ENCODE measurements around the gene TROAP. TPM values are rescaled to one million over a fixed set of nuclear protein-coding genes. Genes with fewer than 3 reads are reported as not detected.

TROAP gene
- total and polyA plus RNA-seq, 9 of the 15 experiments (the other 6 are each of a cell fraction or from before 2014, with no cell fraction given): 46.4 to 171 (median 59.8) TPM

DNA sequence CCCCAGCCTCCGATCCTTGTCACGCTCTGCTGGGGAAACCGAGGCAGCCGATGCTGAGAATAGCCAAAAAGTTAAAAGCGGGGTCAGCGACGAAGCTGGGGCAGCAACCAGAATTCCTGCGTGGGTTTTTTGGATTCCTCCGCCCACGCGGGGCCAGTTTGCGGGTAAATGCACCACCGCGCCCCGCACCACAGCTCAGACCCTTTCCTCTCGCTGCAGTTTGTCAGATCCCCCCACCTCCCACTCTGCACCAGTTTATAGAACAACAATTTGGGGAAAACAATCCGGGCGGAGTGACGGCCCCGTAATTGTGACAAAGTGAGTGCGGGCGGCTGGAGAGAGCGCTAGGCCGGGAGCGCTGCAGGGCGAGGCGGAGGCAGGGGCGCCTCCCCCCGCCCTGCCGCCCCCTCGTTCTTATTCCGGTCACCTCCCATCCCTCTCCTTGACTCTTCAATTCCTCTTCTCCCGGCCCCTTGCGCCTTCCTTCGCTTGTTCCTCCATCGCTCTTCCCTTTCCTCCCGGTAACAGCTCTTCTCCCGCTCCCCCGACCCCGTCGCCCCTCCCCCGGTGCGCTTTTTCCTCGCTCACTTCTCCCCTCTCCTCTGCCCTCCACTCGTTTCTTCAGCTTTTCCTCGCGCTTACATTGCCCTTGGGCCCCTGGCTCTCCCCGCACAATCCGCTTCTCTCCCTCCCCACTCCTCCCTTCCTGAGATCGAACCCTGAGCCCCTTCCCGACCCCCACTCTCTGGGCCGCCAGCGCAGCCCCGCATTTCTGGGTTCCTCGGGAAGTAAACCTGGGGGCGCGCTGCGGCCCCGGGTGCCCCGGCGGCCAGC lies 23.0 kb downstream of the TROAP start (continued):
- TF ChIP-seq, protein P1, sequence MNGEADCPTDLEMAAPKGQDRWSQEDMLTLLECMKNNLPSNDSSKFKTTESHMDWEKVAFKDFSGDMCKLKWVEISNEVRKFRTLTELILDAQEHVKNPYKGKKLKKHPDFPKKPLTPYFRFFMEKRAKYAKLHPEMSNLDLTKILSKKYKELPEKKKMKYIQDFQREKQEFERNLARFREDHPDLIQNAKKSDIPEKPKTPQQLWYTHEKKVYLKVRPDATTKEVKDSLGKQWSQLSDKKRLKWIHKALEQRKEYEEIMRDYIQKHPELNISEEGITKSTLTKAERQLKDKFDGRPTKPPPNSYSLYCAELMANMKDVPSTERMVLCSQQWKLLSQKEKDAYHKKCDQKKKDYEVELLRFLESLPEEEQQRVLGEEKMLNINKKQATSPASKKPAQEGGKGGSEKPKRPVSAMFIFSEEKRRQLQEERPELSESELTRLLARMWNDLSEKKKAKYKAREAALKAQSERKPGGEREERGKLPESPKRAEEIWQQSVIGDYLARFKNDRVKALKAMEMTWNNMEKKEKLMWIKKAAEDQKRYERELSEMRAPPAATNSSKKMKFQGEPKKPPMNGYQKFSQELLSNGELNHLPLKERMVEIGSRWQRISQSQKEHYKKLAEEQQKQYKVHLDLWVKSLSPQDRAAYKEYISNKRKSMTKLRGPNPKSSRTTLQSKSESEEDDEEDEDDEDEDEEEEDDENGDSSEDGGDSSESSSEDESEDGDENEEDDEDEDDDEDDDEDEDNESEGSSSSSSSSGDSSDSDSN (IDR thresholded peaks at IDR 0.05; ENCODE audit: borderline replicate concordance in 1 of 2, low read depth in 2 of 2, low read length in 2 of 2): 0 out of 4 replicates have a peak, but pooled peaks of 1 of the 2 experiments have one; percentile 1
- TF ChIP-seq TEAD1 (CRISPR knock-in tag; IDR thresholded peaks at IDR 0.05) (no peak), C11orf30 (IDR thresholded peaks at IDR 0.05; ENCODE audit: low read depth) (no peak), NR1H2 (CRISPR knock-in tag; IDR thresholded peaks at IDR 0.05) (no peak), PHF20 (IDR thresholded peaks at IDR 0.05; ENCODE audit: partially characterized antibody) (peak; percentile 7), MCM7 (IDR thresholded peaks at IDR 0.05) (no peak)

Measured in K562 (cell line).